HUES64 (cell line): ENCODE data around the gene TOB1.
"Not testable (repeated sequence)": the region's sequence is repeated elsewhere in the genome, so short reads cannot be mapped to it uniquely, and the experiment has no call there.

Experiments
- H3K27ac ChIP-seq: 2 replicates; pipeline ENCODE4 v1.7.0; 2013; ENCODE audit warnings: low read depth, low read length, inconsistent platforms
- H3K27me3 ChIP-seq: 2 replicates; pipeline ENCODE4 v1.6.1; 2013; ENCODE audit warnings: mild to moderate bottlenecking, low read length; ENCODE audit not compliant: insufficient read depth
- H3K36me3 ChIP-seq: 2 replicates; pipeline ENCODE4 v1.6.1; 2013; ENCODE audit warnings: mild to moderate bottlenecking, low read length; ENCODE audit not compliant: insufficient read depth
- H3K4me1 ChIP-seq: 2 replicates; pipeline ENCODE4 v1.6.1; 2013; ENCODE audit warnings: mild to moderate bottlenecking, low read length, moderate library complexity; ENCODE audit not compliant: insufficient read depth
- H3K4me3 ChIP-seq: 2 replicates; pipeline ENCODE4 v1.5.1; 2013; ENCODE audit warnings: mild to moderate bottlenecking, low read length, moderate library complexity
- H3K9ac ChIP-seq: 2 replicates; pipeline ENCODE4 v1.6.1; 2013; ENCODE audit warnings: mild to moderate bottlenecking, low read depth, low read length
- H3K9me3 ChIP-seq: 2 replicates; pipeline ENCODE4 v1.6.1; 2013; ENCODE audit warnings: low read depth, low read length; ENCODE audit not compliant: insufficient read depth
- WGBS: fragments of 150-250, 120-280 bp; methylation state at CpG from one replicate; pipeline ENCODE4 v1.1.7; 2013; ENCODE audit warnings: missing lambda C conversion rate; 5-methylcytosine and 5-hydroxymethylcytosine counted together

The TOB1 gene

GRCh38 chr17:50904518-50905459, 38.6 kb upstream of the TOB1 start:
- no peaks in the 10 kb centered on the region for H3K27me3 ChIP-seq
- H3K36me3 ChIP-seq = no peaks in the 10 kb centered on the region
- peak overlapping the region; percentile 4; the same call in 1 of the 2 replicates for H3K9ac ChIP-seq
- no peak overlapping the region for H3K4me3 ChIP-seq
- H3K9me3 ChIP-seq = no peaks in the 10 kb centered on the region
- WGBS = 60% methylated on average over 16 of the region's 16 CpGs
- peaks cover 47% of the 10 kb centered on the region for H3K4me1 ChIP-seq
- H3K27ac ChIP-seq = peak overlapping the region; percentile 40; the same call in 1 of the 2 replicates

GRCh38 chr17:50903604-50904517, 37.7 kb upstream of the TOB1 start:
- Histone ChIP-seq H3K36me3 (no peaks in the 10 kb centered on the region), H3K9me3 (no peaks in the 10 kb centered on the region), H3K4me1 (peaks cover 43% of the 10 kb centered on the region), H3K27ac (peak overlapping the region; percentile 40; the same call in 1 of the 2 replicates), H3K4me3 (no peak overlapping the region), H3K27me3 (no peaks in the 10 kb centered on the region), H3K9ac (peak overlapping the region; percentile 4; the same call in 1 of the 2 replicates)
- WGBS = 91% methylated on average over 8 of the region's 10 CpGs

- Histone ChIP-seq H3K27me3 (no peaks in the 10 kb centered on the region), H3K4me1 (peaks cover 43% of the 10 kb centered on the region), H3K9ac (no peak overlapping the region), H3K4me3 (no peak overlapping the region), H3K36me3 (no peaks in the 10 kb centered on the region), H3K9me3 (no peaks in the 10 kb centered on the region), H3K27ac (peak overlapping the region; percentile 13; the same call in 1 of the 2 replicates)
- 64% methylated on average over 9 of the region's 9 CpGs for WGBS
Measured at GRCh38 chr17:50902372-50903353, 36.5 kb upstream of the TOB1 start.

- H3K27me3 ChIP-seq = no peaks in the 10 kb centered on the region
- H3K36me3 ChIP-seq = no peaks in the 10 kb centered on the region
- 85% methylated on average over 7 of the region's 7 CpGs for WGBS
- H3K4me1 ChIP-seq = peaks cover 38% of the 10 kb centered on the region
- no peak overlapping the region for H3K27ac ChIP-seq
- no peaks in the 10 kb centered on the region for H3K9me3 ChIP-seq
- no peak overlapping the region for H3K4me3 ChIP-seq
- H3K9ac ChIP-seq = no peak overlapping the region
Measured at GRCh38 chr17:50900383-50900892, 34.3 kb upstream of the TOB1 start.

GRCh38 chr17:50899559-50900319, 33.6 kb upstream of the TOB1 start:
- H3K9ac ChIP-seq = no peak overlapping the region
- no peaks in the 10 kb centered on the region for H3K36me3 ChIP-seq
- no peak overlapping the region for H3K27ac ChIP-seq
- no peak overlapping the region for H3K4me3 ChIP-seq
- H3K4me1 ChIP-seq = peaks cover 31% of the 10 kb centered on the region
- H3K9me3 ChIP-seq = no peaks in the 10 kb centered on the region
- WGBS = 77% methylated on average over 17 of the region's 17 CpGs
- H3K27me3 ChIP-seq = no peaks in the 10 kb centered on the region

GRCh38 chr17:50899005-50899460, 32.9 kb upstream of the TOB1 start:
- WGBS = 93% methylated on average over 6 of the region's 6 CpGs
- Histone ChIP-seq H3K27ac (no peak overlapping the region), H3K27me3 (no peaks in the 10 kb centered on the region), H3K36me3 (no peaks in the 10 kb centered on the region), H3K9ac (no peak overlapping the region), H3K4me1 (peaks cover 24% of the 10 kb centered on the region), H3K9me3 (no peaks in the 10 kb centered on the region), H3K4me3 (no peak overlapping the region)

GRCh38 chr17:50898369-50899004, 32.3 kb upstream of the TOB1 start:
- no peak overlapping the region for H3K4me3 ChIP-seq
- H3K9me3 ChIP-seq = no peaks in the 10 kb centered on the region
- no peak overlapping the region for H3K9ac ChIP-seq
- H3K36me3 ChIP-seq = no peaks in the 10 kb centered on the region
- WGBS = 95% methylated on average over 4 of the region's 4 CpGs
- no peak overlapping the region for H3K27ac ChIP-seq
- H3K27me3 ChIP-seq = no peaks in the 10 kb centered on the region
- H3K4me1 ChIP-seq = peaks cover 22% of the 10 kb centered on the region

GRCh38 chr17:50894513-50894912, 28.4 kb upstream of the TOB1 start:
- WGBS = 91% methylated on average over 4 of the region's 4 CpGs
- not testable (repeated sequence) for H3K9me3 ChIP-seq, H3K4me3 ChIP-seq, H3K9ac ChIP-seq, H3K27me3 ChIP-seq, H3K27ac ChIP-seq, H3K36me3 ChIP-seq
- peaks cover 26% of the 10 kb centered on the region; the same call in 1 of the 2 replicates for H3K4me1 ChIP-seq

- H3K27ac ChIP-seq = no peak overlapping the region
- no peaks in the 10 kb centered on the region for H3K9me3 ChIP-seq
- 71% methylated on average over 28 of the region's 28 CpGs for WGBS
- H3K4me1 ChIP-seq = peaks cover 27% of the 10 kb centered on the region; the same call in 1 of the 2 replicates
- H3K36me3 ChIP-seq = no peaks in the 10 kb centered on the region
- no peaks in the 10 kb centered on the region for H3K27me3 ChIP-seq
- H3K9ac ChIP-seq = peak overlapping the region; percentile 2; the same call in 1 of the 2 replicates
- no peak overlapping the region for H3K4me3 ChIP-seq
Measured at GRCh38 chr17:50893183-50893993, 27.2 kb upstream of the TOB1 start.
